ENCODE results near the gene NDUFV1. TPM values are rescaled to one million over a fixed set of nuclear protein-coding genes. Genes with fewer than 3 reads are reported as not detected.
"Not testable (repeated sequence)": the region's sequence is repeated elsewhere in the genome, so short reads cannot be mapped to it uniquely, and the experiment has no call there.

The NDUFV1 gene
- total RNA-seq, 1 donor from 2014 or later: 180 TPM

DNA sequence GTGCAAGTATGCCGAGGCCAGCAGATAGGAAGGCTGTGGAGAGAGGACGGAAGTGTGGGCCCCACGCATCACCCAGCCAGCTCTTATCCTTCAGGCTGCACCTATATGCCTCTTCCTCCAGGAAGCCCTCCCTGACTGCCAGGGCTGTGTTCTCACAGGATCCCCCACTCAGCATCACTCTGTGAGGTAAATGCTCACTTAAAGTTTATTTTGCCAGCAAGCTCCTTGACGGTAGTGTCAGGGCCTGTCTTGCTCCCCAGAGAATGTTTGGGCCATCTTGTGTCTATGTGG lies 28.4 kb downstream of the NDUFV1 start:
- H3K27ac Mint-ChIP-seq: no peak overlapping the region
- DNase-seq (ENCODE audit: low spot score in 2 of 2, unreplicated experiment in 2 of 2): no peak
- no peaks in the 10 kb centered on the region for H3K9me3 Mint-ChIP-seq
- H3K27me3 Mint-ChIP-seq (ENCODE audit: low read depth): peaks cover 10% of the 10 kb centered on the region
- peaks cover 8% of the 10 kb centered on the region for H3K4me1 Mint-ChIP-seq
- H3K4me3 Mint-ChIP-seq: no peak overlapping the region
- no peaks in the 10 kb centered on the region for H3K36me3 Mint-ChIP-seq
- TF ChIP-seq, protein P1, sequence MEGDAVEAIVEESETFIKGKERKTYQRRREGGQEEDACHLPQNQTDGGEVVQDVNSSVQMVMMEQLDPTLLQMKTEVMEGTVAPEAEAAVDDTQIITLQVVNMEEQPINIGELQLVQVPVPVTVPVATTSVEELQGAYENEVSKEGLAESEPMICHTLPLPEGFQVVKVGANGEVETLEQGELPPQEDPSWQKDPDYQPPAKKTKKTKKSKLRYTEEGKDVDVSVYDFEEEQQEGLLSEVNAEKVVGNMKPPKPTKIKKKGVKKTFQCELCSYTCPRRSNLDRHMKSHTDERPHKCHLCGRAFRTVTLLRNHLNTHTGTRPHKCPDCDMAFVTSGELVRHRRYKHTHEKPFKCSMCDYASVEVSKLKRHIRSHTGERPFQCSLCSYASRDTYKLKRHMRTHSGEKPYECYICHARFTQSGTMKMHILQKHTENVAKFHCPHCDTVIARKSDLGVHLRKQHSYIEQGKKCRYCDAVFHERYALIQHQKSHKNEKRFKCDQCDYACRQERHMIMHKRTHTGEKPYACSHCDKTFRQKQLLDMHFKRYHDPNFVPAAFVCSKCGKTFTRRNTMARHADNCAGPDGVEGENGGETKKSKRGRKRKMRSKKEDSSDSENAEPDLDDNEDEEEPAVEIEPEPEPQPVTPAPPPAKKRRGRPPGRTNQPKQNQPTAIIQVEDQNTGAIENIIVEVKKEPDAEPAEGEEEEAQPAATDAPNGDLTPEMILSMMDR (IDR thresholded peaks at IDR 0.05; ENCODE audit: unreplicated experiment): no peak

DNA sequence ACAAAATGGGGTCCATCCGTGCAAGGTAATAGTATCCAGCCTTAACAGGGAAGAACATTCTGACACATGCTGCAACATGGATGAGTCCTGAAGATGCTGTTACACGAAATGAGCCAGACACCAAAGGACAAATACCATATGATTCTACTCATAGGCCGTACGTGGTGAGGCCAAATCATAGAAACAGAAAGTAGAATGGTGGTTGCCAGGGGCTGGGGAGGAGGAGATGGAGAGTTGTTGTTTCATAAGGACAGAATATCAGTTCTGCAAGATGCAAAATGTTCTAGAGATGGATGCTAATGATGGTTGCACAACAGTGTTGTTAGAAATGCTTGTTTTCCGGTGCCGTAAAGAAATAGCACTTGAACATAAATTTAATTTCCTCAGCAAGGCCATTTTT lies 30.2 kb downstream of the NDUFV1 start:
- H3K4me1 Mint-ChIP-seq: no peaks in the 10 kb centered on the region
- no peaks in the 10 kb centered on the region for H3K36me3 Mint-ChIP-seq
- no peaks in the 10 kb centered on the region for H3K9me3 Mint-ChIP-seq
- TF ChIP-seq, protein P1 (IDR thresholded peaks at IDR 0.05; ENCODE audit: unreplicated experiment): no peak
- no peak overlapping the region for H3K27ac Mint-ChIP-seq
- DNase-seq (ENCODE audit: low spot score in 2 of 2, unreplicated experiment in 2 of 2): no peak
- H3K4me3 Mint-ChIP-seq: no peak overlapping the region
- H3K27me3 Mint-ChIP-seq (ENCODE audit: low read depth): peaks cover 18% of the 10 kb centered on the region

DNA sequence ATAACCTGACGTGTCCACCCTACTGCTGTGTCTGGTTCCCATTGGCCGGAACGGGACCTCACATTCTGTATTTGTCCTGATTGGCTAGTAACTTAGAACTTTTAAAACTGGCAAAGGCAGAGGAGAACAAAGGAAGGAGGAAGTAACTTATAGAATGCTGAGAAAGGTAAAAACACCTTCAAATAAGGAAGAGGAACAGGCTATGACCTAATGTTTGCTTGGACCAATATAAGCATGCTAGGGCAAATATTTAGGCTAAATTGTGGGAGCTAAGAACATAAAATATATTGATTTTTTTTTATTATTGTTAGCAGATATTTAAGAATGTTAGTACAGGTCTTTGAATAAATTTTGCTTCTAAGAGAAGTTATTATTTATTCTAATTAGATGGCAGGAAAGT lies 30.7 kb downstream of the NDUFV1 start:
- not testable (repeated sequence) for DNase-seq (ENCODE audit: low spot score in 2 of 2, unreplicated experiment in 2 of 2); H3K36me3 Mint-ChIP-seq; H3K27ac Mint-ChIP-seq; H3K4me1 Mint-ChIP-seq; H3K4me3 Mint-ChIP-seq; H3K9me3 Mint-ChIP-seq
- H3K27me3 Mint-ChIP-seq (ENCODE audit: low read depth): peaks cover 23% of the 10 kb centered on the region

DNA sequence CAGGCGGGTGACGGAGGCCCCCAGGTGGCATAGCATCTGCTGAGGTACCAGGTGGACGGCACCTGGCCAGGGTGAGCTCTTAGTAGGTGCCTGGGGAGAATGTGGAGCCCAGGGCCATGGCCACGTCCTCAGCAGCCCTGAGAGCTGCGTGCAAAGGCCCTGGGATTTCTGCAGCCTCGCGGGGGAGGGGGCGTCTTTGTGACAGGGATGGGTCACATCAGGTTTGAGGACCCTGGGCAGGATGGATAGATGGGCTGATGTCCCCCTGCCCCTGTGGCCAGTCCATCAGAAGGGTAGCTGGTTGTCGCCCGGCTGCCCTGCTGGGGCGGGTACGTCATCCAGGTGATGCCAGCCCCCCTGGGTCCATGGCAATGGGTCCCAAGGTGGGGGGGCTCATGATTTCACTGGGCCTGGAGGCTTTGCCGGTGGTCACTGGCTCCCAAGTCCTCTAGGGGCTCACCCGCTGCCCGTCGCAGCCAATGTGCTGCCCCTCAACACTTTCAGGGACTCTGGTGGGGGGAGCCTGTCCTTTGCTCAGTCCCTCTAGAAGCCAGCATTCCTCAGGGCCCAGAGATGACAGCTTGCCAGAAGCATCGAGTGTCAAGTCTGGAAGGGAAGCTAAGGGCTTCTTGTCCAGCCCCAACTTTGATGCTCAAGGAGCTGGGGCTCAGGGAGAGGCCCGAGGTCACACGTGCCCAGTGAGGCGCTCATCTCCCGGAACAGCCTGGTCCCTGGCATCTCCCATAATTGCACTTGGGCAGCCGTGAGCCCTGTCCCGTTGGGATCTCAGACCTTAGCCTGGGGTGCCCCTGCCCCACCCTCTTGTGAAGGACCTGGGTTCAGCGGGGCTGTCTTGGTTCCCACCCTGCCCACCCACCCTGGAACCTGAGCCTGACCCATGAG lies 32.0 kb downstream of the NDUFV1 start:
- Mint-ChIP-seq H3K4me1 (no peaks in the 10 kb centered on the region), H3K4me3 (no peak overlapping the region), H3K27ac (no peak overlapping the region), H3K27me3 (ENCODE audit: low read depth) (peaks cover 26% of the 10 kb centered on the region), H3K9me3 (no peaks in the 10 kb centered on the region), H3K36me3 (no peaks in the 10 kb centered on the region)
- TF ChIP-seq, protein P1 (IDR thresholded peaks at IDR 0.05; ENCODE audit: unreplicated experiment): no peak
- DNase-seq (ENCODE audit: low spot score in 2 of 2, unreplicated experiment in 2 of 2): no peak

DNA sequence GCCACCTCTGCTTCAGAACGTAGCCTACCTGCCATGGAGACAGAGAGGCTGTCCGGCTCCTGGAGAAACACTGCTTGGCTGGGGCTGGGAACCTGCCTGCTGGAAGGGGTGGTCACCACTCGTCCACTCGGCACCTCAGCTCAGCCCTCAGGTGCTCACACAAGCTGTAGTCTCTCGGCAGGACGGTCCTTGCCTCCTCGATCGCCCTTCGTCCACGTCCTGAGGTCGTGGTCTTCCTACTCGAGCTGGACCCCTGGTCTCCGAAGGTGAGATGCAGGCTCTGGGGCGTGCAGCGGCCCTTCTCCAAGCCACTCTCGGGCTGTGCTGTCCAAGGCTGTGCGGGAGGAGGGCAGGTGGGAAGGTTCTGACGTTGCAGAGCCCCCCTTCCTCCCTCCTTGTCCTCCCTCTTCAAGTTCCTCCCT lies 32.7 kb downstream of the NDUFV1 start, which contains the start of gene TBX10:
TSS of gene TBX10 (minus strand) at position 326 of the 422 bp plus-strand sequence. CDS start at position 35, 291 bp downstream.
- Mint-ChIP-seq H3K9me3 (no peaks in the 10 kb centered on the region), H3K27me3 (ENCODE audit: low read depth) (peaks cover 26% of the 10 kb centered on the region), H3K36me3 (no peaks in the 10 kb centered on the region), H3K4me1 (no peaks in the 10 kb centered on the region), H3K4me3 (no peak within 1 kb of the TSS), H3K27ac (no peak within 1 kb of the TSS)
- TF ChIP-seq, protein P1 (IDR thresholded peaks at IDR 0.05; ENCODE audit: unreplicated experiment): no peak
- no peak for DNase-seq (ENCODE audit: low spot score in 2 of 2, unreplicated experiment in 2 of 2)

DNA sequence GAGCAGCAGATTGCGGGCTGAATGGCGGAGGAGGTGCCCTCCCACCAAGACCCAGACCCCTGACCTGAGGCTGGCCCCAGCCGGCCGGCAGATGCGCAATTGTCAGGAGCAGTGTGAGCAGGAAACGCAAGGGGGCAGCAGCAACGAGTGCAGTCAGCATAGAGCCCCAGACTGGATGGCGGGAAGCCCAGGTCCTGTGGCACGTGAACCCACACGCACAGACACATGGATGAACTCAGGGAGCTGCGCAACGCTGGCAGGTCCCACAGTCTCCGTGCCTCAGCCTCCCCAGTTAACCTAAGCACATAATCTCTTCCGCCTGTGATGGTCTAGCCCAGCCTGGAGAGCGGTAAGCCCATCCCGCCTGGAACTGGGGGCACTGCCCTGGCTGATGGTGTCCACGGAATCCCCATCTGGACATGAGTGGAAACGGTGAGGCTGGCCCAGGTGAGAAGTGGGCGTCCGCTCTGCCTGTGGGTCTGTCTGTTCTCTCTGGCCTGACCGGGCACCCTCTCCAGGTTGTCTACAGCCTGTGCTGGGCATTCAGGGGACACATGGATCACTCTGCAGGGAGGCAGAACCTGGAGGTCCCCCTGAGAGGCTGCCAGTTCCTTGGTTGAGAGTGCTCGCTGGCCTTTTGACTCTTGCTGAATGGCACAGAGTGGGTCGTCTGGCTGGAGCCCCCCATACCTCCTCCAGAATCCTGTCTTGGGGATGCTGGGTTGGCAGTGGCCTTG lies 33.5 kb downstream of the NDUFV1 start:
- TF ChIP-seq, protein P1 (IDR thresholded peaks at IDR 0.05; ENCODE audit: unreplicated experiment): peak; percentile 65
- no peaks in the 10 kb centered on the region for H3K9me3 Mint-ChIP-seq
- H3K4me3 Mint-ChIP-seq: no peak overlapping the region
- H3K27me3 Mint-ChIP-seq (ENCODE audit: low read depth): peaks cover 26% of the 10 kb centered on the region
- no peak overlapping the region for H3K27ac Mint-ChIP-seq
- H3K36me3 Mint-ChIP-seq: no peaks in the 10 kb centered on the region
- DNase-seq (ENCODE audit: low spot score in 2 of 2, unreplicated experiment in 2 of 2): peak in 1 of 2 experiments; percentile 71
- H3K4me1 Mint-ChIP-seq: no peaks in the 10 kb centered on the region
